ENCODE data around the gene NLGN4Y.
A peak's percentile ranks its signal among the peaks of the same experiment; 100 is the strongest.
"Not testable (repeated sequence)": the region's sequence is repeated elsewhere in the genome, so short reads cannot be mapped to it uniquely, and the experiment has no call there.

NLGN4Y gene

GRCh38 chrY:14825728-14826127 lies 301.4 kb downstream of the NLGN4Y start:
- no peaks in the 10 kb centered on the region for H3K4me1 Mint-ChIP-seq (ENCODE audit: low read depth in 2 of 2)
- H3K27ac Mint-ChIP-seq: no peak overlapping the region
- no peaks in the 10 kb centered on the region for H3K36me3 Mint-ChIP-seq (ENCODE audit: insufficient read depth)
- no peak for ATAC-seq (replicated peaks)
- no peaks in the 10 kb centered on the region for H3K27me3 Mint-ChIP-seq
- no peak overlapping the region for H3K4me3 Mint-ChIP-seq
- no peak for DNase-seq
- peaks cover 0 to 3% of the 10 kb centered on the region in 2 donors for H3K9me3 Mint-ChIP-seq

- H3K36me3 Mint-ChIP-seq (ENCODE audit: insufficient read depth): no peaks in the 10 kb centered on the region
- no peak for DNase-seq
Observed at GRCh38 chrY:14828531-14828930, 304.2 kb downstream of the NLGN4Y start.

GRCh38 chrY:14829366-14829885 lies 305.1 kb downstream of the NLGN4Y start:
- DNase-seq (no peak), ATAC-seq (replicated peaks) (no peak)
- no peaks in the 10 kb centered on the region for H3K27me3 Mint-ChIP-seq
- no peak overlapping the region for H3K4me3 Mint-ChIP-seq
- H3K4me1 Mint-ChIP-seq (ENCODE audit: low read depth in 2 of 2): peaks cover 2 to 3% of the 10 kb centered on the region in 2 donors
- H3K27ac Mint-ChIP-seq: no peak overlapping the region
- H3K36me3 Mint-ChIP-seq (ENCODE audit: insufficient read depth): no peaks in the 10 kb centered on the region
- peaks cover 0 to 5% of the 10 kb centered on the region in 2 donors for H3K9me3 Mint-ChIP-seq

More at GRCh38 chrY:14828531-14828930, 304.2 kb downstream of the NLGN4Y start:
- H3K4me1 Mint-ChIP-seq (ENCODE audit: low read depth in 2 of 2): no peaks in the 10 kb centered on the region
- H3K27me3 Mint-ChIP-seq: no peaks in the 10 kb centered on the region
- peaks cover 0 to 5% of the 10 kb centered on the region in 2 donors for H3K9me3 Mint-ChIP-seq
- no peak overlapping the region for H3K4me3 Mint-ChIP-seq
- H3K27ac Mint-ChIP-seq: no peak overlapping the region
- no peak for ATAC-seq (replicated peaks)

DNA sequence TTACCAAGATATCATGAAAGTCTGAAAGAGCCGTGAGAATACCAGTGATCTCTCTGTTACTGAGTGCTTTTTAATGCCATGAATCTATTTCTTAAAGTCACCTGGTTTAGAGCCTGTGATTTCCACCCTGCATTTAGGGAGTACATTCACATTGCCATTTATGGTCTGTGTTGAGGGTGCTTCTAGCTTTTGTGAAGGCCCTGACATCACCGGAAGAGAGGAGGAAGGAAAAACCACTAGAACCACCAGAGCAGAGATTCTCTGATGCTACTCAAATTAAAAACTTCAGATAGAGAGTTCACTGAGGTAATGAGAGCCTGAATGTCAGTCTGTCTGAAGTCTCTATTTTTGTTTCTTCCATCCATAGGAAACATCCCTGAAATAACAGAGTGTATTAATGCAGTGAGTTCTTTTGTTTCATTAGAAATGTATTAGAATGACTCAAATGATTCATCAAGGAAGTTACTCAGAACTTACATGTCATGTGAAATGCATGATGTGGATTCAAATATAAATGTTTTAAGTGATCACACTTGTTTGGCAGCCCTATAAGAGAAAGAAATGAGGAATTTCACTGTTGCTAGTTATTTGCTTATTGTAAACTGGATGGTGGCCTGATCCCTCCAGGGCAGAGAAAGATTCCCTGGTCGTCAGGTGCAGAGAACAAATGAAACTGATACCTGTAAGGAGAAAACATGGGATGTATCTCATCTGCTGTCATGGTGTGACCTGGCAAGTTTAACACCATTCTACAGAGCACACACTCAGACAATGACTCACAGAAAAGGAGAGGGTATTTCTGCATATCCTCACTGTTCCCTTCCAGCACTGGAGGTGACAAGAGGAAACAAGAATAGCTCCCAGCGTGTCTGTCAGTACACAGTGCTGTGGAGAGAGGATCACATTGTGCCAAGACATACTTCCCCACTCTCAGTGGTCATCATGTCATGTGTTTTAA lies 310.1 kb downstream of the NLGN4Y start:
- Mint-ChIP-seq H3K27ac (peak overlapping the region in 1 of 2 donors; percentile 26), H3K36me3 (ENCODE audit: insufficient read depth) (no peaks in the 10 kb centered on the region), H3K9me3 (peaks cover 0 to 5% of the 10 kb centered on the region in 2 donors), H3K4me3 (peak overlapping the region in 1 of 2 donors; percentile 50), H3K27me3 (no peaks in the 10 kb centered on the region), H3K4me1 (ENCODE audit: low read depth in 2 of 2) (peaks cover 4 to 9% of the 10 kb centered on the region in 2 donors)
- ATAC-seq (replicated peaks) (peak; percentile 39), DNase-seq (no peak)

DNA sequence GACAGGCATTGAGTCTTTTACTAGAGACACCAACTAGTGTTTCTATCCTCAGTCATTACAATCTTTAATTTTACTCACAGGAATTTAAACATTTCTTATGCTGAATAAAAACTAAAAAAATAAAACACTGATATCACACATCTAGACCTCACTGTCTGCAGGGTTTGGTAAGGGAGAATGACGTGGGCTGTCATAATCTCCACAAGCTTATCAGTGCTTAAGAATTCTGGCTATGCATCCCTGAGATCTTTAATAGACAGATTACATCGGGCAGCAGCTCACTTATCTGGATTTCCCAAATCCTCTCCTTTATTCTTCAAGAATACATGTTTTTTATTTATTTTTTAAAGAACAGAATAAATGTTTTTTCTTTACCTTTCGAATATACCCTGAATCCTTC lies 313.1 kb downstream of the NLGN4Y start:
- ATAC-seq (replicated peaks) (no peak), DNase-seq (no peak)
- no peak overlapping the region for H3K4me3 Mint-ChIP-seq
- H3K27ac Mint-ChIP-seq: no peak overlapping the region
- H3K4me1 Mint-ChIP-seq (ENCODE audit: low read depth in 2 of 2): peaks cover 4 to 9% of the 10 kb centered on the region in 2 donors
- no peaks in the 10 kb centered on the region for H3K36me3 Mint-ChIP-seq (ENCODE audit: insufficient read depth)
- H3K9me3 Mint-ChIP-seq: peaks cover 0 to 2% of the 10 kb centered on the region in 2 donors
- H3K27me3 Mint-ChIP-seq: no peaks in the 10 kb centered on the region

- Mint-ChIP-seq H3K27me3 (no peaks in the 10 kb centered on the region), H3K36me3 (ENCODE audit: insufficient read depth) (no peaks in the 10 kb centered on the region), H3K9me3 (no peaks in the 10 kb centered on the region), H3K27ac (no peak overlapping the region), H3K4me1 (ENCODE audit: low read depth in 2 of 2) (no peaks in the 10 kb centered on the region), H3K4me3 (no peak overlapping the region)
- ATAC-seq (replicated peaks) (no peak), DNase-seq (no peak)
Observed at GRCh38 chrY:14850734-14851133, 326.4 kb downstream of the NLGN4Y start.

GRCh38 chrY:14860448-14860847 lies 336.1 kb downstream of the NLGN4Y start:
- no peak for DNase-seq
- Mint-ChIP-seq H3K27me3 (peaks cover 0 to 14% of the 10 kb centered on the region in 2 donors), H3K4me3 (no peak overlapping the region), H3K27ac (no peak overlapping the region), H3K9me3 (peaks cover 0 to 9% of the 10 kb centered on the region in 2 donors), H3K36me3 (ENCODE audit: insufficient read depth) (no peaks in the 10 kb centered on the region), H3K4me1 (ENCODE audit: low read depth in 2 of 2) (no peaks in the 10 kb centered on the region)
- no peak for ATAC-seq (replicated peaks)

GRCh38 chrY:14861033-14861432 lies 336.7 kb downstream of the NLGN4Y start:
- not testable (repeated sequence) for H3K4me3 Mint-ChIP-seq; H3K27ac Mint-ChIP-seq; DNase-seq; ATAC-seq (replicated peaks); H3K36me3 Mint-ChIP-seq (ENCODE audit: insufficient read depth); H3K4me1 Mint-ChIP-seq (ENCODE audit: low read depth in 2 of 2)
- H3K9me3 Mint-ChIP-seq: peaks cover 0 to 10% of the 10 kb centered on the region in 2 donors
- H3K27me3 Mint-ChIP-seq: peaks cover 0 to 14% of the 10 kb centered on the region in 2 donors

- Mint-ChIP-seq H3K4me1 (ENCODE audit: low read depth in 2 of 2) (no peaks in the 10 kb centered on the region), H3K36me3 (ENCODE audit: insufficient read depth) (no peaks in the 10 kb centered on the region), H3K4me3 (no peak overlapping the region), H3K9me3 (peaks cover 0 to 4% of the 10 kb centered on the region in 2 donors), H3K27ac (no peak overlapping the region), H3K27me3 (no peaks in the 10 kb centered on the region)
- DNase-seq (no peak), ATAC-seq (replicated peaks) (no peak)
Observed at GRCh38 chrY:14871971-14872370, 347.6 kb downstream of the NLGN4Y start.

Data from effector memory CD8-positive, alpha-beta T cell (primary cell).